Endodermal cell (in vitro differentiated cells): Measurements from ENCODE around the gene UNC13C. TPM values are rescaled to one million over a fixed set of nuclear protein-coding genes. Genes with fewer than 3 reads are reported as not detected.

ENCODE experiments used
- DNase-seq: peaks from one replicate; pipeline ENCODE4 v3.0.0-alpha.2; 2017
- H3K27ac ChIP-seq: 2 replicates; pipeline ENCODE4 v1.5.1; 2013; ENCODE audit warnings: mild to moderate bottlenecking, low read depth, low read length, moderate library complexity
- H3K27me3 ChIP-seq: 2 replicates; pipeline ENCODE4 v1.6.1; 2013; ENCODE audit warnings: mild to moderate bottlenecking, low read length, moderate library complexity; ENCODE audit not compliant: insufficient read depth, control insufficient read depth, poor library complexity, severe bottlenecking
- H3K36me3 ChIP-seq: 2 replicates; pipeline ENCODE4 v1.7.0; 2013; ENCODE audit warnings: mild to moderate bottlenecking, low read length, moderate library complexity; ENCODE audit not compliant: control insufficient read depth, insufficient read depth
- H3K4me1 ChIP-seq: one replicate; pipeline ENCODE4 v1.7.0; 2013; ENCODE audit warnings: low read length; ENCODE audit not compliant: control insufficient read depth, insufficient read depth
- H3K4me3 ChIP-seq: 2 replicates; pipeline ENCODE4 v1.5.1; 2013; ENCODE audit warnings: mild to moderate bottlenecking, low read length, moderate library complexity
- H3K9ac ChIP-seq: 2 replicates; pipeline ENCODE4 v1.6.1; 2013; ENCODE audit warnings: mild to moderate bottlenecking, low read length, moderate library complexity; ENCODE audit not compliant: poor library complexity, severe bottlenecking; ENCODE audit errors: extremely low read depth
- H3K9me3 ChIP-seq: 2 replicates; pipeline ENCODE4 v1.6.1; 2013; ENCODE audit warnings: mild to moderate bottlenecking, low read length, moderate library complexity; ENCODE audit not compliant: control insufficient read depth
- H3K27ac Mint-ChIP-seq: 2 replicates; pipeline ENCODE4 v1.8.0; 2020; ENCODE audit warnings: mixed read lengths
- H3K27me3 Mint-ChIP-seq: 2 replicates; pipeline ENCODE4 v1.8.0; 2021; ENCODE audit warnings: mild to moderate bottlenecking, mixed read lengths; ENCODE audit not compliant: insufficient read depth
- H3K36me3 Mint-ChIP-seq: 2 replicates; pipeline ENCODE4 v1.8.0; 2020; ENCODE audit warnings: low read depth, mixed read lengths
- H3K4me1 Mint-ChIP-seq: 2 replicates; pipeline ENCODE4 v1.8.0; 2020; ENCODE audit warnings: mixed read lengths
- H3K4me3 Mint-ChIP-seq: 2 replicates; pipeline ENCODE4 v1.8.0; 2020; ENCODE audit warnings: mild to moderate bottlenecking, moderate library complexity, mixed read lengths
- H3K9me3 Mint-ChIP-seq: 2 replicates; pipeline ENCODE4 v1.8.0; 2020; ENCODE audit warnings: mild to moderate bottlenecking, mixed read lengths
- CTCF ChIP-seq: fragments of 200-600 bp; sonication (generic); conservative IDR thresholded peaks from 2 replicates; pipeline ENCODE4 v1.5.0; 2021; ENCODE audit warnings: antibody characterized with exemption, mild to moderate bottlenecking
- WGBS, 2 experiments: methylation state at CpG; one replicate each; pipeline versions ENCODE4 v1.1.5 to v1.1.7; 2013; ENCODE audit warnings: missing lambda C conversion rate in 2 of 2, mixed read lengths in 1 of 2; ENCODE audit not compliant: insufficient coverage in 1 of 2, insufficient read length in 1 of 2; 5-methylcytosine and 5-hydroxymethylcytosine counted together
- total RNA-seq, 2 donors: library from RNA; stranded (reverse); fragmentation: NEBNext Ultra II Directional in 1 of 2; extraction: Animal tissue kit (Norgen Biotek cat#: 25700) in 1 of 2; gene quantifications; 2 replicates in 1 of 2; 3 replicates in 1 of 2; pipeline ENCODE4 v1.2.1, GENCODE V29; 2021

Gene UNC13C
- total RNA-seq, 2 donors from 2014 or later = 7.2 to 19.9 TPM

GRCh38 chr15:53982071-53982680 lies 3.9 kb downstream of the UNC13C start:
- H3K4me3 Mint-ChIP-seq = no peak overlapping the region
- H3K27ac Mint-ChIP-seq = no peak overlapping the region
- H3K36me3 Mint-ChIP-seq = no peaks in the 10 kb centered on the region
- no peak overlapping the region for H3K9ac ChIP-seq
- H3K36me3 ChIP-seq = no peaks in the 10 kb centered on the region
- H3K27me3 Mint-ChIP-seq = peaks cover 23% of the 10 kb centered on the region
- DNase-seq = no peak
- H3K4me1 ChIP-seq = peaks cover 4% of the 10 kb centered on the region
- no peaks in the 10 kb centered on the region for H3K9me3 Mint-ChIP-seq
- H3K9me3 ChIP-seq = no peaks in the 10 kb centered on the region
- H3K4me3 ChIP-seq = no peak overlapping the region
- H3K27me3 ChIP-seq = peaks cover 28% of the 10 kb centered on the region
- TF ChIP-seq CTCF = no peak
- no peak overlapping the region for H3K27ac ChIP-seq
- H3K4me1 Mint-ChIP-seq = peaks cover 9% of the 10 kb centered on the region
- WGBS, 2 experiments = 85 to 92% methylated on average over 3 to 4 of the region's 4 CpGs

- H3K9me3 ChIP-seq = no peaks in the 10 kb centered on the region
- peaks cover 22% of the 10 kb centered on the region for H3K27me3 ChIP-seq
- no peak overlapping the region for H3K9ac ChIP-seq
- DNase-seq = no peak
- Mint-ChIP-seq H3K4me3 (no peak overlapping the region), H3K36me3 (no peaks in the 10 kb centered on the region), H3K4me1 (peaks cover 9% of the 10 kb centered on the region), H3K9me3 (no peaks in the 10 kb centered on the region), H3K27ac (no peak overlapping the region), H3K27me3 (peaks cover 19% of the 10 kb centered on the region)
- TF ChIP-seq CTCF = no peak
- no peak overlapping the region for H3K4me3 ChIP-seq
- H3K4me1 ChIP-seq = peaks cover 4% of the 10 kb centered on the region
- WGBS, 2 experiments = 100% methylated on average over 1 of the region's 1 CpG; no CpG with 5 or more reads in 1 of the 2 experiments
- H3K27ac ChIP-seq = no peak overlapping the region
- no peaks in the 10 kb centered on the region for H3K36me3 ChIP-seq
Observed at GRCh38 chr15:53982876-53983275, 4.6 kb downstream of the UNC13C start.

DNA sequence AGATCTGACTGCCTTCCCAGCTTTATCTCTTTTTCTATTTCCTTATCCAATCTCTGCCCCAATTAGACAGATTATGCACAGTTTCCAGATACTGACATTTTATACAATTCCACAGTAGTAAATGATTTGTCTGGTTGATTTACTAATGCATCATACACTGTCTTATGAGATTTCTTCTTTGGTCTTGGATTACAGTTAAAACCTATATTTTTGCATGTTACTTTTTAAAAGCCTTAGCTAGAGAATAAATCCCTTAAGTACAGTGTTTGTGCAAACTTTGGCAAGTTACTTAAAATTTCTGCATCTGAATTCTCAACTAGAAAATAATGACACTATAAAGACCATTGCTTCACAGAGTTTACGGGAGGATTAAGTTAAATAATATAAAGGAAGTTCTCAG lies 6.0 kb downstream of the UNC13C start:
- WGBS, 2 experiments = 92% methylated on average over 1 of the region's 1 CpG; no CpG with 5 or more reads in 1 of the 2 experiments
- no peak overlapping the region for H3K9ac ChIP-seq
- no peak overlapping the region for H3K27ac ChIP-seq
- no peak overlapping the region for H3K4me3 Mint-ChIP-seq
- no peak overlapping the region for H3K4me3 ChIP-seq
- no peaks in the 10 kb centered on the region for H3K9me3 ChIP-seq
- H3K9me3 Mint-ChIP-seq = no peaks in the 10 kb centered on the region
- H3K4me1 Mint-ChIP-seq = peaks cover 2% of the 10 kb centered on the region
- no peaks in the 10 kb centered on the region for H3K4me1 ChIP-seq
- no peak for TF ChIP-seq CTCF
- DNase-seq = no peak
- H3K36me3 ChIP-seq = no peaks in the 10 kb centered on the region
- no peaks in the 10 kb centered on the region for H3K36me3 Mint-ChIP-seq
- H3K27me3 Mint-ChIP-seq = peaks cover 5% of the 10 kb centered on the region
- peaks cover 11% of the 10 kb centered on the region for H3K27me3 ChIP-seq
- H3K27ac Mint-ChIP-seq = no peak overlapping the region
